A673 (cell line): ENCODE results near the gene CDHR3.

Source experiments
- CTCF ChIP-seq: fragments of 300-800, 200-600 bp; sonication (generic); conservative IDR thresholded peaks from 2 replicates; pipeline ENCODE4 v1.5.1; 2017; ENCODE audit warnings: low read depth, mild to moderate bottlenecking, antibody characterized with exemption, low read length, moderate library complexity, mixed read lengths
- EZH2 ChIP-seq: fragments of 200-600 bp; sonication (generic); IDR thresholded peaks from 2 replicates; pipeline ENCODE4 v1.6.1; 2017; ENCODE audit warnings: borderline replicate concordance, low read depth, mild to moderate bottlenecking, mixed read lengths, antibody characterized with exemption, low read length; ENCODE audit not compliant: poor library complexity, severe bottlenecking

GRCh38 chr7:106064771-106065574, 101.9 kb downstream of the CDHR3 start:
- TF ChIP-seq CTCF, result no peak
- TF ChIP-seq EZH2, result no peak
